BLaER1 (cell line): Measurements from ENCODE around the gene PPP5C.

Experiments used
- H3K27ac ChIP-seq: shearing (Covaris generic); formaldehyde crosslinking; 2 replicates; pipeline ENCODE4 v1.8.1; 2022
- H3K27me3 ChIP-seq: shearing (Covaris generic); formaldehyde crosslinking; 2 replicates; pipeline ENCODE4 v1.8.1; 2022
- H3K36me3 ChIP-seq: shearing (Covaris generic); formaldehyde crosslinking; 2 replicates; pipeline ENCODE4 v1.8.1; 2022
- H3K4me1 ChIP-seq: shearing (Covaris generic); formaldehyde crosslinking; 2 replicates; pipeline ENCODE4 v1.8.1; 2022
- H3K4me2 ChIP-seq: shearing (Covaris generic); formaldehyde crosslinking; 2 replicates; pipeline ENCODE4 v1.8.1; 2022
- H3K4me3 ChIP-seq: shearing (Covaris generic); formaldehyde crosslinking; 2 replicates; pipeline ENCODE4 v1.8.1; 2022
- H3K9ac ChIP-seq: shearing (Covaris generic); formaldehyde crosslinking; 2 replicates; pipeline ENCODE4 v1.8.1; 2022
- H3K9me3 ChIP-seq: shearing (Covaris generic); formaldehyde crosslinking; 2 replicates; pipeline ENCODE4 v1.8.1; 2022
- H4K20me1 ChIP-seq: shearing (Covaris generic); formaldehyde crosslinking; 2 replicates; pipeline ENCODE4 v1.8.1; 2022
- Cebpa-rat ChIP-seq: shearing (Covaris generic); IDR thresholded peaks from 2 replicates; pipeline ENCODE4 v1.8.1; 2022

PPP5C gene

DNA sequence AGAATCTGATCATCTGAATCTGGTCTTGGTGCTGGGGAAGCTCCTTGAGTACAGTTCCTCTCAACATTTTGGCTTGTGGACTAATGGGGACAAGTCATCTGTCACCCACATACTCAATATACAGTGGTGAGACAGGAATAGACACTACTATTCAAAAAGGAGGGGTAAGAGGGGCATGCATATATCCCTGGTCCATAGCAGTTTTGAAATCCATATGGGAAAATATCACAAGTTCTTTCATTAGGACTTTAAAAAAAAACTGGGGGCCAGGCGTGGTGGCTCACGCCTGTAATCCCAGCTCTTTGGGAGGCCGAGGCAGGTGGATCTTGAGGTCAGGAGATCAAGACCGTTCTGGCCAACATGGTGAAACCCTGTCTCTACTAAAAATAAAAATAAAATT lies 20.3 kb upstream of the PPP5C start:
- Histone ChIP-seq H3K4me2 (no peak overlapping the region), H3K4me1 (no peaks in the 10 kb centered on the region), H3K27me3 (no peaks in the 10 kb centered on the region), H3K27ac (no peak overlapping the region), H3K9me3 (peaks cover 55% of the 10 kb centered on the region), H4K20me1 (no peaks in the 10 kb centered on the region), H3K9ac (no peak overlapping the region), H3K4me3 (no peak overlapping the region), H3K36me3 (no peaks in the 10 kb centered on the region)
- TF ChIP-seq Cebpa-rat: no peak

- no peaks in the 10 kb centered on the region for H3K27me3 ChIP-seq
- H3K4me2 ChIP-seq: no peak overlapping the region
- H3K4me1 ChIP-seq: no peaks in the 10 kb centered on the region
- no peak overlapping the region for H3K9ac ChIP-seq
- no peaks in the 10 kb centered on the region for H4K20me1 ChIP-seq
- H3K4me3 ChIP-seq: no peak overlapping the region
- no peaks in the 10 kb centered on the region for H3K36me3 ChIP-seq
- H3K9me3 ChIP-seq: peaks cover 55% of the 10 kb centered on the region
- TF ChIP-seq Cebpa-rat: no peak
- no peak overlapping the region for H3K27ac ChIP-seq
Observed at GRCh38 chr19:46328079-46328478, 18.8 kb upstream of the PPP5C start.

- H3K36me3 ChIP-seq: no peaks in the 10 kb centered on the region
Observed at GRCh38 chr19:46330319-46330918, 16.5 kb upstream of the PPP5C start.

GRCh38 chr19:46337487-46337886 lies 9.4 kb upstream of the PPP5C start:
- Histone ChIP-seq H3K4me1 (peaks cover 5% of the 10 kb centered on the region; the same call in 1 of the 2 replicates), H3K4me2 (no peak overlapping the region), H4K20me1 (no peaks in the 10 kb centered on the region), H3K36me3 (no peaks in the 10 kb centered on the region), H3K4me3 (no peak overlapping the region), H3K27me3 (no peaks in the 10 kb centered on the region), H3K9ac (no peak overlapping the region), H3K27ac (no peak overlapping the region), H3K9me3 (no peaks in the 10 kb centered on the region)
- no peak for TF ChIP-seq Cebpa-rat

More at GRCh38 chr19:46330319-46330918, 16.5 kb upstream of the PPP5C start:
- Histone ChIP-seq H3K9me3 (peaks cover 41% of the 10 kb centered on the region), H3K9ac (no peak overlapping the region), H4K20me1 (no peaks in the 10 kb centered on the region), H3K4me3 (no peak overlapping the region), H3K4me1 (no peaks in the 10 kb centered on the region), H3K27ac (no peak overlapping the region), H3K27me3 (no peaks in the 10 kb centered on the region), H3K4me2 (no peak overlapping the region)
- TF ChIP-seq Cebpa-rat: no peak

DNA sequence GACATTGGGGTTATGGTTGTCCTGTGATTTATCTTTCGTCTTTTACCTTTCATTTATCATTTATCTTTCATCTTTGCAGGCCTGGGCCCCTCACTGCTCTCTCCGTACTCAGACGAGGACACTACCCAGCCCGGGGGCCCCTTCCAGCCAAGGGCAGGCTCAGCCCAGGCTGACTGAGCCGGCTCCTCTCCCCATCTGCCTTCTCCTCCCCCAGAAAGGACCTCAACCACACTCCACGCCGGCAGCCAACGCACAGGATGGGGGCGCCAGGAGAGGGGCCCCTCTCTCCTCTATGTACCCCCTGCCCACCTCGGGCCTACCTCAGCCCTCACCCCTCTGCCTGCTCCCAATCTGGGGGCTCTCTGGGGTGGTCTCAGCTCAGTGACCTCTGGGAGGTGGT lies 7.4 kb upstream of the PPP5C start:
- Histone ChIP-seq H4K20me1 (no peaks in the 10 kb centered on the region), H3K27ac (no peak overlapping the region), H3K36me3 (no peaks in the 10 kb centered on the region), H3K4me3 (no peak overlapping the region), H3K4me2 (no peak overlapping the region), H3K9ac (no peak overlapping the region), H3K9me3 (no peaks in the 10 kb centered on the region), H3K4me1 (peaks cover 24% of the 10 kb centered on the region), H3K27me3 (no peaks in the 10 kb centered on the region)
- no peak for TF ChIP-seq Cebpa-rat

DNA sequence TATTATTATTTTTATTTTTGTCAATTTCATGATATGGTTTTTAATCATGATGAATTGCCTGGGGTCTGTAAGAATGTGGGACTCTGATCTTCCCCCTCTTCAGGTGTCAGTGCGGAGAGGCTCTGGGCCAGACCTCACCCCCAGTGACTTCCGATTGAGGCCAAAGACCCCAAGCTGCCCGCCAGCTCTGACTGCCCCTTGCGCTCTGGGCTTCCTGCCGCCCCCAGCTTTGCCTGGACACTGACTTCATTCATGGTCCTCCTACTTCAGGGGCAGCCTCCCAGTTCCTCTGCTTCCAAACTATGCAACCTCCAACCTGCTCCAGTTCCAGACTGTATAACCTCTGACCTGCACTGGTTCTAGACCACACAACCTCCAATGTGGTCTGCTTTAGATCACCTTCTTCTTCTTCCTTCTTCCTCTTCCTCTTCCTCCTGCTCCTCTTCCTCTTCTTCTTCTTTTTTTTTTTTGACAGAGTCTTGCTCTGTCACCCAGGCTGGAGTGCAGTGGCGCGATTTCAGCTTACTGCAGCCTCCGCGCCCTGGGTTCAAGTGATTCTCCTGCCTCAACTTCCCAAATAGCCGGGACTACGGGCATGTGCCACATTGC lies 6.7 kb upstream of the PPP5C start:
- Histone ChIP-seq H3K27ac (no peak overlapping the region), H3K9me3 (no peaks in the 10 kb centered on the region), H3K36me3 (no peaks in the 10 kb centered on the region), H3K9ac (no peak overlapping the region), H3K4me2 (no peak overlapping the region), H3K4me1 (peaks cover 25% of the 10 kb centered on the region), H3K4me3 (no peak overlapping the region), H3K27me3 (no peaks in the 10 kb centered on the region), H4K20me1 (no peaks in the 10 kb centered on the region)
- no peak for TF ChIP-seq Cebpa-rat

DNA sequence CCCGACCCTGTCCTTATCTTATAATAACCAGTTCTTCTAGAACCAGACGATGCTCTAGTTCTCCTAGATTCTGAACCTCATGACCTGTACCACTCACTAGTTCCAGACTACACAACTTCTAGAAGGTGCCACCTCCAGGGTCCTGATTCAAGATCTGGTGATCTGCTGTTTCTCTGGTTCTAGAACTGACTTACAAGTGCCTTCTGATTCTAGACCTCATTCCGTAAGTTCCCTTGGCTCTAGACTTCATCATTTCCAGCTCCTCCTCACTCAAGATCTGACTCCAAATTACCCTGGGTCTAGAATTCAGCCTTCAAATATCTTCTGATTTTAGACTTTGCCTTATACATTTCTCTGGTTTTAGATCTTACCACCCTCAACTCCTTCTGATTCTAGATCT lies 5.0 kb upstream of the PPP5C start:
- Histone ChIP-seq H3K27ac (no peak overlapping the region), H3K9me3 (no peaks in the 10 kb centered on the region), H3K27me3 (no peaks in the 10 kb centered on the region), H4K20me1 (no peaks in the 10 kb centered on the region), H3K36me3 (no peaks in the 10 kb centered on the region), H3K9ac (no peak overlapping the region), H3K4me2 (no peak overlapping the region), H3K4me1 (peaks cover 31% of the 10 kb centered on the region), H3K4me3 (no peak overlapping the region)
- TF ChIP-seq Cebpa-rat: no peak

- no peak for TF ChIP-seq Cebpa-rat
- H4K20me1 ChIP-seq: peaks cover 18% of the 10 kb centered on the region
- H3K4me3 ChIP-seq: no peak overlapping the region
- H3K9ac ChIP-seq: no peak overlapping the region
- H3K27me3 ChIP-seq: no peaks in the 10 kb centered on the region
- H3K4me1 ChIP-seq: peaks cover 51% of the 10 kb centered on the region
- no peak overlapping the region for H3K27ac ChIP-seq
- H3K4me2 ChIP-seq: no peak overlapping the region
- no peaks in the 10 kb centered on the region for H3K9me3 ChIP-seq
- 0 out of 2 replicates have a peak, but pooled peaks cover 11% of the 10 kb centered on the region for H3K36me3 ChIP-seq
Observed at GRCh38 chr19:46344363-46344762, 2.5 kb upstream of the PPP5C start.

DNA sequence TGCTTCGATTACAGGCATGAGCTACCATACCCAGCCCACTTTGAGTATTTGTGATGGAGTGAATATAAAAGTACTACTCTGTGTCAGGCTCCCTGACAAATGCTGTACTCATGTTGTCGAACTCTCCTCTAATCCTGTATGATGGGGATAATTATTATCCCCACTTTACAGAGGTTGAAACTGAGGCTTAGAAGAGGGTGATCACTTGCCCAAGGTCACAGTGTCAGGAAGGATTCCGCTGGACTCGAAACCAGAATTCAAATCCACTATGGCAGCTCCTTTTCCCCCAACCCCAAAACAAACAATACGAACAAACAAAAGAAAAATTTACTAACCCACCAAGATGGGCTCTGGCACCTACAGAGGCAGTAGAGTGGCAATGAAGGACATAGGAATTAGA lies 1.7 kb upstream of the PPP5C start:
- Histone ChIP-seq H4K20me1 (peaks cover 18% of the 10 kb centered on the region), H3K9ac (no peak overlapping the region), H3K27me3 (no peaks in the 10 kb centered on the region), H3K4me2 (no peak overlapping the region), H3K4me3 (no peak overlapping the region), H3K36me3 (0 out of 2 replicates have a peak, but pooled peaks cover 11% of the 10 kb centered on the region), H3K4me1 (peaks cover 57% of the 10 kb centered on the region), H3K27ac (no peak overlapping the region), H3K9me3 (no peaks in the 10 kb centered on the region)
- no peak for TF ChIP-seq Cebpa-rat

- Histone ChIP-seq H3K27ac (peak overlapping the region; percentile 94), H3K4me3 (peak overlapping the region; percentile 95), H3K27me3 (no peaks in the 10 kb centered on the region), H3K36me3 (peaks cover 23% of the 10 kb centered on the region), H3K9ac (peak overlapping the region; percentile 92), H3K9me3 (no peaks in the 10 kb centered on the region), H4K20me1 (peaks cover 31% of the 10 kb centered on the region), H3K4me1 (peaks cover 77% of the 10 kb centered on the region), H3K4me2 (peak overlapping the region; percentile 92)
- no peak for TF ChIP-seq Cebpa-rat
Observed at GRCh38 chr19:46347572-46347883, 641 bp downstream of the PPP5C start.

DNA sequence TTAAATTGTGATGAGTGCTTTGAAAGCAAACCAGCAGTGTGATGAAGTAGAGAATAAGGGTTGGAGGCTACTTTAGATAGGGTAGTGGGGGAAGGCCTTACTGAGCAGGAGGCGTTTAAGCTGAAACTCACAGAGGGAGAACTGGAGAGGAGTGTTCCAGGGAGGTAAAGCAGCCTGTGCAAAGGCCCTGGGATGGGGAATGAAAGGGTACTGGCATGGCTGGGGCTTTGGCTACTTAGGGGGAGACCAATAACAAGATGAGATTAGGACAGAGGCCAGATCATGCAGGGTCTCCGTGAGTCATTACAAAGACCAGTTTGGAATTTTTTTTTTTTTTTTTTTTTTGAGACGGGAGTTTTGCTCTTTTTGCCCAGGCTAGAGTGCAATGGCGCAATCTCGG lies 1.1 kb downstream of the PPP5C start:
- Histone ChIP-seq H3K36me3 (peaks cover 27% of the 10 kb centered on the region), H3K4me1 (peaks cover 77% of the 10 kb centered on the region), H3K9ac (peak overlapping the region; percentile 92; the same call in 1 of the 2 replicates), H3K4me2 (peak overlapping the region; percentile 92), H3K9me3 (no peaks in the 10 kb centered on the region), H3K27ac (no peak overlapping the region), H4K20me1 (peaks cover 35% of the 10 kb centered on the region), H3K27me3 (no peaks in the 10 kb centered on the region), H3K4me3 (peak overlapping the region; percentile 95)
- TF ChIP-seq Cebpa-rat: no peak
